HG03196 (cell line): ENCODE measurements around the gene SLC25A21.
A peak's percentile ranks its signal among the peaks of the same experiment; 100 is the strongest.

ENCODE experiments used
- ATAC-seq: cut with Tn5 transposase; IDR thresholded peaks from one replicate; pipeline ENCODE4 v1.9.1; 2021; ENCODE audit not compliant: unreplicated experiment

Gene SLC25A21

GRCh38 chr14:36948157-36948859 lies 224.1 kb downstream of the SLC25A21 start:
- ATAC-seq = no peak

- no peak for ATAC-seq
Measured at GRCh38 chr14:36947362-36947761, 225.0 kb downstream of the SLC25A21 start.

GRCh38 chr14:36946872-36947271 lies 225.5 kb downstream of the SLC25A21 start:
- no peak for ATAC-seq

GRCh38 chr14:36944307-36945010 lies 227.9 kb downstream of the SLC25A21 start:
- no peak for ATAC-seq

GRCh38 chr14:36942522-36943245 lies 229.7 kb downstream of the SLC25A21 start:
- no peak for ATAC-seq

- ATAC-seq = peak; percentile 89
Measured at GRCh38 chr14:36941783-36942521, 230.5 kb downstream of the SLC25A21 start.

GRCh38 chr14:36940476-36940875 lies 231.9 kb downstream of the SLC25A21 start:
- ATAC-seq = no peak

- ATAC-seq = no peak
Measured at GRCh38 chr14:36939265-36939664, 233.1 kb downstream of the SLC25A21 start.

- no peak for ATAC-seq
Measured at GRCh38 chr14:36938678-36939077, 233.7 kb downstream of the SLC25A21 start.

- no peak for ATAC-seq
Measured at GRCh38 chr14:36935976-36936678, 236.3 kb downstream of the SLC25A21 start.

- no peak for ATAC-seq
Measured at GRCh38 chr14:36934304-36934703, 238.1 kb downstream of the SLC25A21 start.

- no peak for ATAC-seq
Measured at GRCh38 chr14:36931791-36932190, 240.6 kb downstream of the SLC25A21 start.

- no peak for ATAC-seq
Measured at GRCh38 chr14:36928432-36928831, 244.0 kb downstream of the SLC25A21 start.

GRCh38 chr14:36925094-36925493 lies 247.3 kb downstream of the SLC25A21 start:
- no peak for ATAC-seq

GRCh38 chr14:36916668-36917067 lies 255.7 kb downstream of the SLC25A21 start:
- no peak for ATAC-seq

GRCh38 chr14:36915081-36915480 lies 257.3 kb downstream of the SLC25A21 start:
- ATAC-seq = no peak

GRCh38 chr14:36910578-36910977 lies 261.8 kb downstream of the SLC25A21 start:
- ATAC-seq = no peak

GRCh38 chr14:36905272-36905888 lies 267.0 kb downstream of the SLC25A21 start:
- ATAC-seq = no peak

GRCh38 chr14:36901861-36902260 lies 270.5 kb downstream of the SLC25A21 start:
- no peak for ATAC-seq

- ATAC-seq = no peak
Measured at GRCh38 chr14:36900846-36901245, 271.6 kb downstream of the SLC25A21 start.
